PC-3 (cell line): ENCODE results near the gene CCDC142. TPM values are rescaled to one million over a fixed set of nuclear protein-coding genes. Genes with fewer than 3 reads are reported as not detected.

Source experiments
- ATAC-seq: fragments of 200-7000 bp; cut with Tn5 transposase; 2 replicates; pipeline ENCODE4 v1.9.1; 2020; ENCODE audit warnings: mild to moderate bottlenecking, moderate library complexity
- BruUV-seq: library from RNA; stranded (reverse); fragments of 400-500 nt; replicated peaks from 2 replicates; lab custom pipeline; 2021; lab: Mats Ljungman, UMichigan
- CTCF ChIA-PET: fragments of 300-600 bp; sonication (Branson Sonifier 250); formaldehyde crosslinking; loops from one replicate; lab custom pipeline; 2022; ENCODE audit warnings: antibody characterized with exemption; lab: Charles Lee
- POLR2A ChIA-PET: fragments of 300-600 bp; sonication (Branson Sonifier 250); formaldehyde crosslinking; loops from one replicate; lab custom pipeline; 2022; ENCODE audit warnings: antibody characterized with exemption; ENCODE audit not compliant: unreplicated experiment; lab: Charles Lee
- DNase-seq: peaks from one replicate; pipeline ENCODE4 v3.0.0-alpha.2; 2015
- H2AFZ ChIP-seq: fragments of 300-600 bp; sonication (generic); 2 replicates; pipeline ENCODE4 v1.6.0; 2016; ENCODE audit warnings: antibody characterized with exemption, low read length
- H3F3A ChIP-seq: fragments of 300-600 bp; sonication (generic); one replicate; pipeline ENCODE4 v1.6.0; 2017; ENCODE audit warnings: antibody characterized with exemption, low read length, control low read depth, mild to moderate bottlenecking; ENCODE audit not compliant: unreplicated experiment
- H3K27ac ChIP-seq: fragments of 300-600 bp; sonication (generic); 2 replicates; pipeline ENCODE4 v1.5.1; 2016; ENCODE audit warnings: mild to moderate bottlenecking, low read length
- H3K27me3 ChIP-seq: fragments of 300-600 bp; sonication (generic); 2 replicates; pipeline ENCODE4 v1.6.1; 2016; ENCODE audit warnings: low read length, mixed read lengths
- H3K36me3 ChIP-seq: fragments of 300-600 bp; sonication (generic); 2 replicates; pipeline ENCODE4 v1.6.1; 2016; ENCODE audit warnings: low read depth, mixed run types, low read length, mixed read lengths
- H3K4me1 ChIP-seq: fragments of 300-600 bp; sonication (generic); 2 replicates; pipeline ENCODE4 v1.5.1; 2016; ENCODE audit warnings: low read length; ENCODE audit not compliant: insufficient read depth
- H3K4me2 ChIP-seq: fragments of 300-600 bp; sonication (generic); 2 replicates; pipeline ENCODE4 v1.6.0; 2016; ENCODE audit warnings: low read length
- H3K4me3 ChIP-seq: fragments of 300-600 bp; sonication (generic); 2 replicates; pipeline ENCODE4 v1.5.1; 2016; ENCODE audit warnings: mild to moderate bottlenecking, low read length, mixed read lengths
- H3K79me2 ChIP-seq: fragments of 300-600 bp; sonication (generic); 2 replicates; pipeline ENCODE4 v1.6.1; 2017; ENCODE audit warnings: low read length, mixed read lengths
- H3K9ac ChIP-seq: fragments of 300-600 bp; sonication (generic); 2 replicates; pipeline ENCODE4 v1.6.0; 2016; ENCODE audit warnings: mild to moderate bottlenecking, low read length
- H3K9me2 ChIP-seq: fragments of 300-600 bp; sonication (generic); replicated peaks from 2 replicates; pipeline ENCODE4 v1.6.1; 2016; ENCODE audit warnings: mixed run types, low read length, mixed read lengths
- H3K9me3 ChIP-seq: fragments of 300-600 bp; sonication (generic); 2 replicates; pipeline ENCODE4 v1.6.1; 2016; ENCODE audit warnings: low read length, mixed read lengths
- H4K20me1 ChIP-seq: fragments of 300-600 bp; sonication (generic); 2 replicates; pipeline ENCODE4 v1.6.1; 2016; ENCODE audit warnings: low read length, mixed read lengths
- EZH2 ChIP-seq: fragments of 300-600 bp; sonication (generic); IDR thresholded peaks from one replicate; pipeline ENCODE4 v1.6.1; 2017; ENCODE audit warnings: antibody characterized with exemption, mild to moderate bottlenecking, low read length; ENCODE audit not compliant: unreplicated experiment
- EZH2phosphoT487 ChIP-seq: fragments of 300-600 bp; sonication (generic); IDR thresholded peaks from 2 replicates; pipeline ENCODE4 v1.6.1; 2018; ENCODE audit warnings: mild to moderate bottlenecking, antibody characterized with exemption, low read length, borderline replicate concordance
- intact Hi-C: fragments of 100-400 bp; cut with micrococcal nuclease; formaldehyde crosslinking; loops from 2 replicates; pipeline ENCODE4 v1.9.0; 2023
- total RNA-seq: library from RNA; depleted of rRNA; stranded (reverse); fragments of >200 nt; gene quantifications from 2 replicates; pipeline ENCODE4 v1.2.3, GENCODE V29; 2014
- TF ChIP-seq, protein P1 (sequence below): fragments of 300-600 bp; sonication (generic); conservative IDR thresholded peaks from 2 replicates; pipeline ENCODE4 v1.5.1; 2017; ENCODE audit warnings: antibody characterized with exemption, low read depth, mild to moderate bottlenecking, low read length

Gene CCDC142
- total RNA-seq, 1 experiment from 2014 or later: 14.7 TPM

DNA sequence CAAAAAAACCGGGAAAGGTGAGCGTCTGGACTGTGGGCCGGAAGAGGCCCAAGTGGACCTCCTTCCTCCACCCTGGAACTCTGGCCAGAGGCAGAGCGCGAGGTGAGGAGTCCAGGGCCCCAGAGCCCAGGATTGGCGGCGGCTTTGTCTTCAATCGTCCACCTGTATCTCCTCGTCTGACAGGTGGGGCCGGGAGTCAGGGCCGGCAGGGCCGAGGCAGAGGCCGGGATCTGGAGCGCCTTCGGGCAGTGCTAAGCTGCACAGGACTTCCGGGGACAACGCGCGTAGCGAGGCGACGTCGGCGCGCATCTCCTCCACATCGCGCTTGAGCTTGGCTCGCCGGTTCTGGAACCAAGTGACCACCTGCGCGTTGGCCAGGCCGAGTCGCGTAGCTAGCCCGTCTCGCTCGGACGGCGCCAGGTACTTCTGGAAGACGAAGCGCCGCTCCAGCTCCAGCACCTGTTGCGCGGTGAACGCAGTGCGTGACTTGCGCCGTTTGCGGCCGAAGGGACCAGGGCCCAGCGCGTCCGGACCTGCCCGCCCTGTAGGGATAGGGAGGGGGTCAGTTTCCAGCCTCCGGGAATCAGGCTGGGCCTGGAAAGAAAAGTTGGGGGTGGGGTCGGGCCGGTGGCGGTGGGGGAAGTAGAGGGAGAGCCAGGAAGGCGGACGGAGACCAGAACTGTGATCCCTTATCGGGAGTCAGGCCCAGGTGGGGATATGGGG is 15.1 kb upstream of the CCDC142 start:
- TF ChIP-seq EZH2: no peak
- no peak for TF ChIP-seq EZH2phosphoT487
- TF ChIP-seq, protein P1, sequence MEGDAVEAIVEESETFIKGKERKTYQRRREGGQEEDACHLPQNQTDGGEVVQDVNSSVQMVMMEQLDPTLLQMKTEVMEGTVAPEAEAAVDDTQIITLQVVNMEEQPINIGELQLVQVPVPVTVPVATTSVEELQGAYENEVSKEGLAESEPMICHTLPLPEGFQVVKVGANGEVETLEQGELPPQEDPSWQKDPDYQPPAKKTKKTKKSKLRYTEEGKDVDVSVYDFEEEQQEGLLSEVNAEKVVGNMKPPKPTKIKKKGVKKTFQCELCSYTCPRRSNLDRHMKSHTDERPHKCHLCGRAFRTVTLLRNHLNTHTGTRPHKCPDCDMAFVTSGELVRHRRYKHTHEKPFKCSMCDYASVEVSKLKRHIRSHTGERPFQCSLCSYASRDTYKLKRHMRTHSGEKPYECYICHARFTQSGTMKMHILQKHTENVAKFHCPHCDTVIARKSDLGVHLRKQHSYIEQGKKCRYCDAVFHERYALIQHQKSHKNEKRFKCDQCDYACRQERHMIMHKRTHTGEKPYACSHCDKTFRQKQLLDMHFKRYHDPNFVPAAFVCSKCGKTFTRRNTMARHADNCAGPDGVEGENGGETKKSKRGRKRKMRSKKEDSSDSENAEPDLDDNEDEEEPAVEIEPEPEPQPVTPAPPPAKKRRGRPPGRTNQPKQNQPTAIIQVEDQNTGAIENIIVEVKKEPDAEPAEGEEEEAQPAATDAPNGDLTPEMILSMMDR: no peak
- no TSS peak for BruUV-seq
- no peaks in the 10 kb centered on the region for H3K79me2 ChIP-seq

DNA sequence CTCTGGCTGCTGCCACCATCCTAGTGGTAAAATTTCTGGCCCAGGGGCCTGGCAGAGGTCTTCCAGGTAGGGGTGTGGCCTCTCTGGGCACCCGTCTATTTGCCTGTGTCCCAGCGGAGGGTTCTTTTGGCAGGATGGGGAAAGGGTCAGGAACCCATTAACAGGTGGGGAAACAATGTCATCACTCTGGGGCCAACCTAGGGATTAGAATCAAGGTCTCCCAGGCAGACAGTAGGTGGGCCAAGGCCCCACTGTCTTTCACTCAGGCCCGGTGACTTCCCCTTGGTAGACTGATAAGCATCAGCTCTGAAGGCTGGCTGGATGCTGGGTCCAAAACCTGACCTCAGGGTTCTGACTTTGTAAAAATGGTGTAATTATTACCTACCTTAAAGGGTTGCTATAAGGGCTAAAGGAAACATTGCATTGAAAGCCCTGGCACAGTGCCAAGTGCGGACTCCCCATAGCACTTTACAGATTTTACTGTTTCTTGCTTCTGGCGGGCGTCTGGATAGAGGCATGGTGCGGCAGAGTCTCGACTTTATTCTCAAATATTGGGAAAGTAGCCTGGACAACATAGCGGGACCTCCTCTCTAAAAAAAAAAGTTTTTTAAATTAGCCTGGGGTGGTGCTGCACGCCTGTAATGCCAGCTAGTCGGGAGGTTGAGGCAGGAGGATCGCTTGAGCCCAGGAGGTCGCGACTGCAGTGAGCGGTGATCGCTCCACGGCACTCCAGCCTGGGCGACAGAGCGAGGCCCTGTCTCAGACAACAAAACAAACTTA is 14.4 kb upstream of the CCDC142 start:
- Histone ChIP-seq H3K27ac (no peak overlapping the region), H4K20me1 (no peaks in the 10 kb centered on the region), H3K79me2 (no peaks in the 10 kb centered on the region), H3K9me3 (no peaks in the 10 kb centered on the region), H3K9me2 (no peaks in the 10 kb centered on the region), H3K4me2 (peak overlapping the region; percentile 94), H3K4me1 (peaks cover 19% of the 10 kb centered on the region), H3K9ac (no peak overlapping the region), H2AFZ (peak overlapping the region; percentile 87; the same call in 1 of the 2 replicates), H3K27me3 (no peaks in the 10 kb centered on the region), H3K4me3 (peak overlapping the region; percentile 67; the same call in 1 of the 2 replicates), H3F3A (no peaks in the 10 kb centered on the region), H3K36me3 (peaks cover 13% of the 10 kb centered on the region; the same call in 1 of the 2 replicates)
- ATAC-seq: no peak
- TF ChIP-seq EZH2phosphoT487: no peak
- TF ChIP-seq, protein P1: no peak
- no peak for DNase-seq
- no TSS peak for BruUV-seq
- POLR2A ChIA-PET: no interaction called here
- intact Hi-C loops: no loop called here
- CTCF ChIA-PET: no interaction called here

More for the DNA sequence above, 15.1 kb upstream of the CCDC142 start:
- CTCF ChIA-PET: no interaction called here
- Histone ChIP-seq H3K4me3 (peak overlapping the region; percentile 67), H3K9me3 (no peaks in the 10 kb centered on the region), H3K4me1 (peaks cover 19% of the 10 kb centered on the region), H3K27me3 (no peaks in the 10 kb centered on the region), H3F3A (no peaks in the 10 kb centered on the region), H3K9ac (no peak overlapping the region), H3K27ac (no peak overlapping the region), H2AFZ (peak overlapping the region; percentile 87), H3K4me2 (peak overlapping the region; percentile 94), H4K20me1 (no peaks in the 10 kb centered on the region), H3K9me2 (no peaks in the 10 kb centered on the region), H3K36me3 (peaks cover 9% of the 10 kb centered on the region; the same call in 1 of the 2 replicates)
- DNase-seq: no peak
- POLR2A ChIA-PET: no interaction called here
- ATAC-seq: peak; percentile 39
- intact Hi-C loops: loop anchor here (1.0 kb wide), 1 partner anchor 15 kb away; the partner anchor contains the start of gene TTC31
